Measurements from ENCODE around the gene CD22.
"Not testable (repeated sequence)": the region's sequence is repeated elsewhere in the genome, so short reads cannot be mapped to it uniquely, and the experiment has no call there.

CD22 gene

DNA sequence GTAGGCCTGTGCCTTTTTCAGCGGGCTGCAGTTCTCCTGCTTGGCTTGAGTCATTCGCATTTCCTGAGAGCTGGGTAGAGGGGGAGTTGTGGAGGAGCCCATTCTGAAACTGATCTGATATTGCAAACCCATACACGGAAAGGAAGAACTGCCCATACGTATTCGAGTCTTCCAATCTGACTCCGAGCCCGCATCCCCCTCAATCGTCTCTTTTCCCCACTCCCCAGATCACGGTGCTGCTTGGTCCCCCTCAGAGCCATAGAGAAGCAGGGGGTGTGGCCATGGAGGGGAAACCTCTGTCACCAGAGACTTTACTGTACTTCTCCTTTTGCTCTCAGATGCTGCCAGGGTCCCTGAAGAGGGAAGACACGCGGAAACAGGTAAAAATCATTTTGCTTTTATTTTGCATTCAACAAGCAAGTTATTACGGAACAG is at the start of gene CD22:
TSS of gene CD22 (plus strand) at position 337 of the 435 bp plus-strand sequence. CDS start 2,854 bp downstream, outside the sequence.
- no peak for DNase-seq

DNA sequence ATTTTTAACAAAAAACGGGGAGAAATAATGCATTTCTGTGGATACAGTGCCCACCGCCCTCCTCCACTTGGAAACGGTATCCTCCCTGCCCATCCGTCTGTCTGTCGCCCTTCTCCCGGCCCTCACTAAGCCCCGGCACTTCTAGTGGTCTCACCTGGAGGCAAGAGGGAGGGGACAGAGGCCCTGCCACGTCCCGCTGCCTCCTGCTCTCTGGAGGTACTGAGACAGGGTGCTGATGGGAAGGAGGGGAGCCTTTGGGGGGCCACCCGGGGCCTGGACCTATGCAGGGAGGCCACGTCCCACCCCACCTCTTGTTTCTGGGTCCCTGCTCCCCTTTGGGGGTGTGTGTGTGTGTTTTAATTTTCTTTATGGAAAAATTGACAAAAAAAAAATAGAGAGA is 49.6 kb upstream of the CD22 start:
- no peak for DNase-seq

DNA sequence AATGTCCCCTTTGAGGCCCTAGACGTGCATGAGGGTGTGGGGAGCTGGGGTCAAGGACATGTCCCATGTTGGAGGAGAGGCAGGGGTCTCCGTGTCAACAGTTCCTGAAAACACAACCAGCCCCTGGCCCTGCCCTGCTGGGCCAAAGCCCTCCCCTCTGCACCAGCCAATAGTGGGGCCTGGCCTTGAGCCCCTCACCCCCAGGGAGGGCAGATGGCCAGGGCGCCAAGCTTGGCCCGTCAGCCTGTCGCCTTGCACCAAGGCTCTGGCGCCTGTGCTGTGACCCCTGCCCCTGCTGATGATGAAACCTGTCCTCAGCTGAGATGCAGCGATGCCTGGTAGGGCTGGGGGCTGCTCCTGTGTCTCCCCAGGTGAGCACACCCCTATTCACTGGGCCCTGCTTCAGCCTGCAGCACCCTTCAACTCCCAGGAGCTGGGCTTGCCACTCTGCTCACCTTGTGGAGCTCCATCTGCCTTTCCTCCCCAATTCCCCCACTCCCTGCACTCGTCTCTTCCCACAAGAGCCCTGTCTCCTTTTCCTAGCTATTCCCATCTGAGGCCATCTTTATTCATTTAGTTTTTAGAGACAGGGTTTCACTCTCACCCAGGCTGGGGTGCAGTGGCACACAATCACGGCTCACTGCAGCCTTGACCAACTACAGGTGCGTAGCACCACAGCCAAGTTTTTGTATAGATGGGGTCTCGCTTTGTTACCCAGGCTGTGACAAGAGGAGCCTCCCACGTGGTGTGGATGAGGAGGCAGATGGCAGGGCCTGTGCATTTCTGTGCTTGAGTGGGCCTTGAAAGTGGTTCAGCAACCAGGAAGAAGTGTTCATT is 48.8 kb upstream of the CD22 start:
- no peak for DNase-seq

DNA sequence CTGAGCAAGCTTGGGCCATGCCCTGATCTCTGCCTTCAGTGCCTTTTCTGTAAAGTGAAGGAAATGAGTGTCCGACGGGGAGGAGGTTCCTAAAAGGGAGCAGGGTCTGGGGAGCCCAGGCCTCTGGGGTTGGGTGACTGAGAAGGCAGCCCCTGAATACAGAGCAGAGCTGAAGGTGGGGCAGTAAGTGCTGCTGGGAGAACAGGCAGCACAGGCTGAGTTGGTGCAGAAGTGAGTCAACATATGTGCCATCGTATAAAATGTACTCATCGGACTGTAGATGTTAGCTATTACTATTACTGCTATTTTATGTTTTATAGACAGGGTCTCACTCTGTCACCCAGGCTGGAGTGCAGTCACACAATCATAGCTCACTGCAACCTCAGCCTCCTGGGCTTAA is 47.7 kb upstream of the CD22 start:
- no peak for DNase-seq

DNA sequence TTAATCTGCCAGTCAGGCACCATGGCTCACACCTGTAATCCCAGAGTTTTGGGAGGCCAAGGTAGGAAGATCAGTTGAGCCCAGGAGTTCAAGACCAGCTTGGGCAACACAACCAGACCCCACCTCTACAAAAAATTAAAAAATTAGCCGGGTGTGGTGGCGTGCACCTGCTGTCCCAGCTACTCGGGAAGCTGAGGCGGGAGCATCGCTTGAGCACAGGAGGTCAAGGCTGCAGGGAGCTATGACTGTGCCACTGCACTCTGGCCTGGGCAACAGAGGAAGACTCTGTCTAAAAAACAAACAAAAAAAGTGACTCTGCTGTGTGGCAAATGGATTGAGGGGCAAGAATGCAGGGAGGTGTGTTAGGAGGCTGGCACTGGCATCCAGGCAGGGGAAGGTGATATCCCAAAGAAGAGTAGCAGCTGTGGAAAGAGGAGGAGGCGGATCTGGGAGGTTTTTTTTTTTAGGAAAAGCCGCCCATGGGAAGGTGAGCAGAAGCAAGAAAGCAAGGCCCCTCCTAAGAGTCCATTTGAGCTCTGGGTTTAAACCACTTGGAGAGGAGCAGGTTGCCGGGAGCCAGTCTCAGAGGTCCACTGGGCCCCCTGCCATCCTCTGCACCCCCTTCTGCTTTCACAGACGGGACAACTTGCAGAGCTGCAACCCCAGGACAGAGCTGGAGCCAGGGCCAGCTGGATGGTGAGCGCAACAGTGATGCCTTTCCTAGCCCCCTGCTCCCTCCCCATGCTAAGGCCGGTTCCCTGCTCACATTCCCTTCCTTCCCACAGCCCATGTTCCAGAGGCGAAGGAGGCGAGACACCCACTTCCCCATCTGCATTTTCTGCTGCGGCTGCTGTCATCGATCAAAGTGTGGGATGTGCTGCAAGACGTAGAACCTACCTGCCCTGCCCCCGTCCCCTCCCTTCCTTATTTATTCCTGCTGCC is 44.6 kb upstream of the CD22 start:
- DNase-seq = no peak

DNA sequence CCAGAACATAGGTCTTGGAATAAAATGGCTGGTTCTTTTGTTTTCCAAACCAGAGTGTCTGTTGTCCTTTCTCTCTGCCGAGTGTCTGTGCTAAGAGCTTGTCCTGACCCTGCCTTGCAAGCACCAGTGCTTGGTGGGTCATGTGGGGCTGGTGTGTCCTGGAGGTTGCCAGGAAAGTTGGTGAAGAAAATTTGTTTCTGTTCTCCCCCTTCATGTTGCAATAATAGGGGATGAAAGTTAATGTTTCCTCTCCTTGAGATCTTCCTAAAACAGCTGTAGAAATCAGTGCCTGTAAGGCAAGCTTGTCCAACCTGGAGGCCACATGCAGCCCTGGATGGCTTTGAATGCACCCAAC is 43.9 kb upstream of the CD22 start:
- DNase-seq = no peak

DNA sequence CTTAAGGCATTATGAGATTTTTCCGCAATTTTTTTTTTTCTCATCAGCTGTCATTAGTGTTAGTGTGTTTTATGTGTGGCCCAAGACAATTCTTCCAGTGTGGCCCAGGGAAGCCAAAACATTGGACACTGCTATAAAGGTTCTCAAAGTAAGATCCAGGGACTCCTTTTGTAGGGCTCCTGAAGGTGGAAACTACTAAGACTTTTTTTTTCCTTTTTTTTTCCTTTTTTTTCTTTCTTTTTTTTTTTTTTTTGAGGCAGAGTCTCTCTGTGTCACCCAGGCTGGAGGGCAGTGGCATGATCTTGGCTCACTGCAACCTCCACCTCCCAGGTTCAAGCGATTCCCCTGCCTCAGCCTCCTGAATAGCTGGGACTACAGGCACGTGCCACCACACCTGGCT is 43.5 kb upstream of the CD22 start:
- not testable (repeated sequence) for DNase-seq

DNA sequence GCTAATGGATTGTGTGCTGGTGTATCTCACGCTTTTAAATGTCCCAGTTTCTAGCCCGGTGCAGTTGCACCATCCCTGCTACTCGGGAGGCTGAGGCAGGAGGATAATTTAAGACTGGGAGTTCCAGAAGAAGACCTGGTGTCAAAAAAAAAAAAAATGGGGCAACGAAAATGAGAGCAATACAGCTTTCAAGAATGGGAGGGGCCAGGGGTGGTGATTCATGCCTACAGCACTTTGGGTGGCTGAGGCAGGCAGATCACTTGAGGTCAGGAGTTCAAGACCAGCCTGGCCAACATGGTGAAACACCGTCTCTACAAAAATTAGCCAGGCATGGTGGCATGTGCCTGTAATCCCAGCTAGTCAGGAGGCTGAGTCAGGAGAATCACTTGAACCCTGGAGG is 42.9 kb upstream of the CD22 start:
- not testable (repeated sequence) for DNase-seq

DNA sequence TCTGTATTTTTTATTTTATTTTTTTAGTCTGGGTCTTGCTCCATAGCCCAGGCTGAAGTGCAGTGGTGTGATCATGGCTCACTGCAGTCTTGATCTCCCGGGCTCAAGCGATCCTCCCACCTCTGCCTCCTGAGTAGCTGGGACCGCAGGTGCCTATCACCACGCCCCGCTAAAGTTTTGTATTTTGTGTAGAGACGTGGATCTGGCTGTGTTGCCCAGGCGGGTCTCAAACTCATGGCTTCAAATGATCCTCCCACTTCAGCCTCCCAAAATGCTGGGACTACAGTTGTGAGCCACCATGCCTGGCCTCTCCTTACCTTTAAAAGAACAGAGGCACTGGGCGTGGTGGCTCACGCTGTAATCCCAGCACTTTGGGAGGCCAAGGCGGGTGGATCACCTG is 41.3 kb upstream of the CD22 start:
- no peak for DNase-seq

DNA sequence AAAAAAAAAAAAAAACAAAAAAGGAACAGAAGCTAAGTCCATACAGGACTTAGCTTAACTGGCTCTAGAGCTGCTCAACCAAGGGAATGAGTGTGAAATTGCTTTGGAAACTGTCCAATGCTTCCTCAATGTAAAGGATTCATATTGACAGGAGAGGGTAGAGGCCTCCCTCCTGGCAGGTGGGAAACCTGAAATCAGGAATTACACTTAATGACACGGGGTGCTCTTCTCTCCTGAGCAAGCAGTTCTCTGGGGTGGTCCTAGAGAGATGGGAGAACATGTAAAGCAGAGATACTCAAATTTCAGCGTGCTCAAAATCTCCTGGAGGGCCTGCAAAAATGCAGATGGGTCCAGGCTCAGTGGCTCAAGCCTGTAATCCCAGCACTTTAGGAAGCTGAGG is 40.7 kb upstream of the CD22 start:
- DNase-seq = no peak

DNA sequence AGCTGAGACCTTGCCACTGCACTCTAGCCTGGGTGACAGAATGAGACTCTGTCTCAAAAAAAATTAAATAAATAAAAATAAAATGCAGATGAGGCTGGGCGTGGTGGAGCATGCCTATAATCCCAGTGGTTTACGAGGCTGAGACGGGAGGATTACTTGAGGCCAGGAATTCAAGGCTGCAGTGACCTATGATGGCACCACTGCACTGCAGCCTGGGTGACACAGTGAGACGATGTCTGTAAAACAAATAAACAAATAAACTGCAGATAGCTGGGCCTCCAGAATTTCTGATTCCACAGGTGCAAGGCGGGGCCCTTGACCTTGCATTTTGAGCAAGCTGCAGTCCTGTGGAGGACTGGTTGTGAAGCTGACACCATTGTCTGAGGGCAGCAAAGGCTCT is 40.1 kb upstream of the CD22 start:
- DNase-seq = no peak

DNA sequence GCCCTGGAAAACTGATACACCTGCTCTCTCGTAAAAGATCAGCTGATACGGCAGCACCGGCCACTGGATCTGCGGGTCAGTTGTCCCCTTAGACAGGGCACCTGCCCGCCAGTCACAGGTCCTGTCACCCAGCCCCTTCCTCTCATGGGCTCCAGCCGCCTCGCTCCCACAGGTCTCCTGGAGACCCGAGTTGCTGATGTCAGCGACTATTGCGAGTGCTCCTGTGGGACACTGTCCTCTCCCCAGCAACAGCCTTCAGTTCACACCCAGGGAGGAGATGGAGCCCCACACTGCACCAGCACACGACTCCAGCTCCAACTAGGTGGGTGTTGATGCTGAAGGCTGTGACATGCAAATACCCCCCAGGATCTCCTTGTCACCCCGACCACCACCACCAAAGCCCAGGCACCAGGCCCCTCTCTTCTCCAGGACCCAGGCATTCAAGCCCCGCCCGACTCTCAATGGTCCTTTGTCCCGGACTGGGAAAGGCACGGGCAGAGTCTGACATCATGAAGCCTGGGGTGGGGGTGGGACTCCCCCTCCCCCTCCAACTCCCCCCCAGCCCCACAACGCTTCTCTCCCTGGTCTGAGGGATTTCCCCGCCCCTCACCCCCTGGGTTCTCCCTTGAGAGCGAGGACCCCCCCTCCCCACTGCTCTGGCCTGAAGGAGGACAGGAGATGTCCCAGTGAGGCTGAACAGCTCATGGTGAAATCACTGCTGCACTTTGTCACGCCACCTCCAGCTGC is 38.4 kb upstream of the CD22 start:
- DNase-seq = no peak

DNA sequence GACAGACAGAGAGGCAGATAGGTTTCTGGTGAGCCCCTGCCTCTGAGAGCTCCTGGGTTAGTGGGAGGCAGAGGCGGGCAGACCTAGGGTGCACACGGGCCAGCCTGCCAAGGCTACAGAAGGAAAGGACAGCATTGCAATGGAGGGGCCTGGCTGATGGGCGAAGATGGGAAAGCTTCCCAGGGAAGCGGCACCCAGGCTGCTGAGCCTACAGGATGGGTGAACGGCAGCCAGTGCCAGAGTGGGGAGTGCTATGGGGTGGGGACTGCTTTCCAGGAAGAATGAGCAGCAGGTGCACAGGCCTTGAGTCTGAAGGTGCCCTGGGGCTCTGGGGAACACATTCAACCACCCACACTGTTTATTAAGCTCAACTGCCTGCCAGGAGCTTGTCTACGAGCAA is 37.7 kb upstream of the CD22 start:
- DNase-seq = no peak

DNA sequence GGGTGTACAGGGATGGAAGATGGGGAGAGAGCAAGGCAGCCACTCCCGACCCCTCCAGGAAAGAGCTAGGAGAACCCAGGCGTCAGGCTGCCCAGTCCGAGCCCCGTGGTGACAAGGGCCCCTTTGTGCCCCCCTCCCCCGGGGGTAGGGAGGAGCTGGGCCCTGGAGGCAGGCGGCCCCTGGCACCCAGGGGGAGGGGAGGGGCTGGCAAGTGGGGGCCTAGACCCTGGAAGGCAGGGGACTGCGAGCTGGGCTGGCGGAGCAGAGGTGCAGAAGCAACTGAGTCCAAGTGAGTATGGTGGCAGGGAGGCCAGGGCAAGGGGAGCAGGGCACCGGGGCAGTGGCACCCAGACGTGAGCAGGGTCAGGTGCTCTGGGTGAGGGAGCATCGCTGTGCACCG is 37.1 kb upstream of the CD22 start, which contains the start of gene MAG:
TSS of gene MAG (plus strand) at position 246 of the 400 bp plus-strand sequence. CDS start 3,248 bp downstream, outside the sequence.
- no peak for DNase-seq

DNA sequence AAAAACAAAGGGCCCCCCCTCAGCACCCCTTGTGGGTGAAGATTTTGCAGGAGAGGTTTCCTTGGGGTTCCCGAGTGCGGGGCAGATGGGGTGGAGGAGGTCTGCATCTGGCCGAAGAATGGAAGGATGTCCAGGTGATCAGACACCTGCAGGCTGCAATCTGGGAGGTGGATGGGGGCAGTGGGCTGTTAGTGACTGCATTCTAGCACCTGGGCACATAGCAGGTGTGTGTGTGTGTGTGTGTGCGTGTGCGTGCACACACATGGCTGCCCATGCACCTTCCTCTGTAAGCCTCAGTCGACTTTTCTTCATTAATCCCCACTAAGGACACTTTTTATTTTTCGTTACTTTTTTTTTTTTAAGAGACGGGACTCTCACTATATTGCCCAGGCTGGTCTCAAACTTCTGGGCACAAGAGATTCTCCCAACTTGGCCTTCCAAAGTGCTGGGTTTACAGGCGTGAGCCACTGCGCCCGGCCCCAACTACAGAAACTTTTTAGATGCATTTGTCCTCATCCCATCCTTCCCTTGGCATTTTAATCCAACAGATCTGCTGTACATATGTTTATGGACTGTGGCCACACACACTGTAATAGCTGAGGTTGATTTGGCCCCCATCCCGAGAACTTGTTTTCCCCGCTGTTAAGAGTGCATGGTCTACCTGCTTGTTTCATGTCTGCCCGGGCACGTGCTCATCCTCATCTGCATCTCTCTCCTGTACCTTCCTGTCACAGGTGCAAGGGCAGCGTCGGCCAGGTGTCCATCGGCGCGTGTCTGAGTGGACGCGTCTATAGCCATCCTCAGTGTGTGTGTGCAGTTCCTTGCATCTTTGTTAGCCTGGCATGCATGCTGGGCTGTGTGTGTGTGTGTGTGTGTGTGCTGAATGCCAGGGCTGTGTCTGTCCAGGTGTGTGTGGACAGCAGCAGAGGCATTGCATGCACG is 36.3 kb upstream of the CD22 start:
- DNase-seq = no peak

DNA sequence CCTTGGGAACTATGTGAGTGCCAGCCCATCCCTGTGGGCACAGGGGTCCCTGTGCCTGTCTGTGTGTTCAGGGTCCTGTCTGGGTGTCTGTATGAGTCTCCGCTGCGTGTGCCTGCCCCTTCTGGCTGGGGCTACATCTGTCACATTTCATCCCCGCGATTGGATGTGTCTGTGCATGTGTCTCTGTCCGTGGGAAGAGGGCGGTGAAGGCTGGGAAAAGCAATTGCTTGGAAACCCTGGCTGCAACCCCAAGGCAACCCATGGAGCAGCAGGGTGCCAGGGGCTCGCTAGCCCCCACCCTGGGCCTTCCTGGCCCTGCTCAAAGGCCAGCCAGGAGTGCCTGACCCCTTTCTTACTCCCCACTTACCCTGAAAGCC is 35.6 kb upstream of the CD22 start:
- no peak for DNase-seq

DNA sequence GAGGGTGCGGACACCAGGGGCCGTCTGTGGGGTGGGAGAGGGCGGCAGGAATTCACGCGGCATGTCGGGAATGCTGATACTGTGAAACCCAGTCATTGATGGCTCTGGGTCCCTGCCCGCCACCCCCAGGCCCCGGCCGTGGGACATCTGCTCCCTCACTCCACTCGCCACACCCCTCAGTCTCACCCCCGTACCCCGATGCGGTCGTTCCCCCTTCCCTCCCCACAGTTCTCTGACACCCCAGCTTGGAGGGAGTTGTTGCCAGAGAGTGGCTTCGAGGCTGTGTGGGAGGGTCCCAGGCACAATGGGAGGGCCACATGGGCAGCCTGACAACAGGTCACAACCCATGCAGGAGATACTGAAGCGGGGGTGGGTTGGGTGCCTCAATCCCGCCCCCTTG is 35.2 kb upstream of the CD22 start:
- DNase-seq = no peak

DNA sequence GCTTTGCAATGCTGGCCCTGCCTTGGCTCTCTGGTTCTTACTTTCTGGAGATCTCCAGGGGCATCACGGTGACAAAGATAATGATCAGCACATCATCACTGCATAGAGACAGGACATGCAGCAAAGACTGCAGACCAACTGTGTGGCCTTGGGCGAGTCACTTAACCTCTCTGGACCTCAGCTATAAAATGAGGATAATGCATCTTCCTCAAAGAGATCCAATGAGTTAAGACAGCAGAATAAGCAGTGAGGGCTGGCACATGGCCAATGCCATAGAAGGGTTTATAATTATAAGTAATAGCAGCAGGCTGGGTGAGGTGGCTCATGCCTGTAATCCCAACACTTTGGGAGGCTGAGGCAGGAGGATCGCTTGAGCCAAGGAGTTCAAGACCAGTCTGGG is 34.7 kb upstream of the CD22 start:
- no peak for DNase-seq

DNA sequence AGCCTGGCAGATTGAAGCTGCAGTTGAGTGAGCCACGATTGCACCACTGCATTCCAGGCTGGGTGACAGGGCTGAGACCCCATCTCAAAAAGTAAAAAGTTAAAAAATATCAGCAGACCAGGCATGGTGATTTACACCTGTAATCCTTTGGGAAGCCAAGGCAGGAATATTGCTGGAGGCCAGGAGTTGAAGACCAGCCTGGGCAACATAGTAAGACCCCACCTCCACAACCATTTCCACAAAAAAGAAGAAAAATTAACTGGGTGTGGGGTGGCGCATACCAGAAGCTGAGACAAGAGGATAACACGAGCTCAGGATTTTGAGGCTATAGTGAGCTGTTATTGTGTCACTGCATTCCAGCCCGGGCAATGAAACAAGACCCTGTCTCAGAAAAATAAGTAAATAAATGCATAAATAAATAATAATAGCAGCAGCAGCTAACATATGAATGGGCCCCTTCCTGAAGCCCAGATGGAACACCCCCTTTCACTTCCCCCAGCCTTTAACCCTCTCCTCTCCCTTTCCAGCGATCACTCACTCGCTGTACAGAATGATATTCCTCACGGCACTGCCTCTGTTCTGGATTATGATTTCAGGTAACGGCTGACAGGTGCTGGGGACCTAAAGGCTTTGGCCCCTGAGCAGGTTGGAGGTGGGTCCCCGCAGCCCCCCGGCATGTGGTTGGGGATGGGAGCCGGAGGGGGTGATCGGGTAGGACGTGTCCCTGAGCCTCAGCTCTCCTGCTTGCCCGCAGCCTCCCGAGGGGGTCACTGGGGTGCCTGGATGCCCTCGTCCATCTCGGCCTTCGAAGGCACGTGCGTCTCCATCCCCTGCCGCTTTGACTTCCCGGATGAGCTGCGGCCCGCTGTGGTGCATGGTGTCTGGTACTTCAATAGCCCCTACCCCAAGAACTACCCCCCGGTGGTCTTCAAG is 33.9 kb upstream of the CD22 start:
- no peak for DNase-seq

DNA sequence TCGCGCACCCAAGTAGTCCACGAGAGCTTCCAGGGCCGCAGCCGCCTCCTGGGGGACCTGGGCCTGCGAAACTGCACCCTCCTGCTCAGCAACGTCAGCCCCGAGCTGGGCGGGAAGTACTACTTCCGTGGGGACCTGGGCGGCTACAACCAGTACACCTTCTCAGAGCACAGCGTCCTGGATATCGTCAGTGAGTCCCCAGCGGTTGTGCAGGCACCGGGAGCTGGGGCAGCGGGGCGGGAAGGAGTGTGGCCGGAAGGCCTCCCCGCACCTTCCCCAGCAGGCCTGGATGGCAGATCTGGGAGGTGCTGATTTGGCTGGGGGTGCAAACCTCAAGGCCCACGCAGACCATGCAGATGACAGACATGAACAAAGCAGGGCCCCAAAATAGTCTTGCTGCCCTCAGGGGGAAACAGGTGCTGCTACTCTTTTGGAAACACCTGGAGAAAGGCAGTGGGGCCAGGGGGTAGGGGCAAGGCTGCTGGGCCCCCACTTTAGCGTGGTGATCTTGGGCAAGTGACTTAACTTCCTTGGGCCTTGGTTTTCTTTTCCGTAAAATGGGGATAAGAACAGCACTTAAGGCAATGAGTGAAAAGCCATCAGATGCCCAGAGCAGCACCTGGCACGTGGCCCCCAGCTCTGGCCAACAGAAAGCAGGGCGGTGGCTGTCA is 33.1 kb upstream of the CD22 start:
- peak; percentile 41 for DNase-seq

Measured in activated CD4-positive, CD25-positive, alpha-beta regulatory T cell treated with anti-CD3 and anti-CD28 coated beads, Interleukin-2, amount 50 U/mL, for 72 hours (primary cell).